Pancreas (tissue), 10 donors: Measurements from ENCODE around the gene PNPLA1. TPM values are rescaled to one million over a fixed set of nuclear protein-coding genes. Genes with fewer than 3 reads are reported as not detected.

ENCODE experiments used
- ATAC-seq, 4 donors: fragments of 200-7000 bp; cut with Tn5 transposase; one replicate each; pipeline versions ENCODE4 v1.8.0 to v1.9.1; 2020; ENCODE audit warnings: mild to moderate bottlenecking in 4 of 4, moderate library complexity in 4 of 4
- DNase-seq, 6 donors: peaks; one replicate each; pipeline ENCODE4 v3.0.0-alpha.2; 2020
- FAIRE-seq: peaks from 2 replicates; lab custom pipeline; 2012; peaks lifted over from hg19 to GRCh38; lab: Jason Lieb, UNC
- H3K27ac ChIP-seq, 4 donors: fragments of 200-600 bp; sonication (generic); 1 replicate in 3 of 4; 2 replicates in 1 of 4; pipeline versions ENCODE4 v1.5.0 to v1.8.0; 2020
- H3K27me3 ChIP-seq, 4 donors: fragments of 200-600 bp; one replicate each; pipeline ENCODE4 v1.8.0; 2021
- H3K36me3 ChIP-seq, 3 donors: fragments of 200-600 bp; sonication (generic) in 1 of 3; one replicate each; pipeline versions ENCODE4 v1.5.0 to v1.8.0; 2020 to 2021
- H3K4me1 ChIP-seq, 3 donors: fragments of 200-600 bp; one replicate each; pipeline ENCODE4 v1.8.0; 2021
- H3K4me3 ChIP-seq, 4 donors: fragments of 200-600 bp; sonication (generic) in 2 of 4; one replicate each; pipeline versions ENCODE4 v1.5.0 to v1.8.0; 2020 to 2021
- H3K9me3 ChIP-seq, 4 donors: fragments of 200-600 bp; one replicate each; pipeline ENCODE4 v1.8.0; 2021
- CTCF ChIP-seq, 4 donors: fragments of 200-600 bp; sonication (generic) in 3 of 4; IDR thresholded peaks; one replicate each; pipeline versions ENCODE4 v1.5.0 to v1.8.0; 2021; ENCODE audit warnings: antibody characterized with exemption in 4 of 4
- WGBS, 2 donors: extraction: QIAGEN DNeasy Blood & Tissue Kit; methylation state at CpG; one replicate each; pipeline ENCODE4 v1.1.7; 2013; 5-methylcytosine and 5-hydroxymethylcytosine counted together
- intact Hi-C, 3 donors: fragments of 100-400 bp; cut with DNase I; formaldehyde crosslinking; loops; one replicate each; pipeline versions ENCODE4 v1.11.1 to v1.14.2; 2022
- polyA plus RNA-seq, 2 donors: library from polyadenylated mRNA; stranded (reverse); fragments of 200-250 nt; gene quantifications; one replicate each; pipeline ENCODE4 v1.2.3, GENCODE V29; 2013
- total RNA-seq, 6 donors: library from RNA; stranded (reverse); fragmentation: NEBNext Ultra II Directional in 4 of 6; extraction: Animal tissue kit (Norgen Biotek cat#: 25700) in 4 of 6; gene quantifications; one replicate each; pipeline versions ENCODE4 v1.2.1 to v1.2.4, GENCODE V29; 2021 to 2023
- donor health status: healthy with polysubstance abuse.
- donor health status: DM: no; HTN: no; CAD: no; lungs with moderate emphysema.
- donor health status: DM: no; HTN: no; CAD: no.
- donor health status: control.
- donor health status: control.
- donor health status: Bipolar disorder and iron deficiency.
- donor health status: DM: yes; HTN: yes; CAD: no.
- donor health status: DM: no; HTN: no; CAD: no.
- donor health status: DM: no; HTN: no; CAD: no.
- donor health status: DM: yes; HTN: yes; CAD: no.

The PNPLA1 gene
- total and polyA plus RNA-seq, 8 donors, result 0.12 TPM; not detected in 7

DNA sequence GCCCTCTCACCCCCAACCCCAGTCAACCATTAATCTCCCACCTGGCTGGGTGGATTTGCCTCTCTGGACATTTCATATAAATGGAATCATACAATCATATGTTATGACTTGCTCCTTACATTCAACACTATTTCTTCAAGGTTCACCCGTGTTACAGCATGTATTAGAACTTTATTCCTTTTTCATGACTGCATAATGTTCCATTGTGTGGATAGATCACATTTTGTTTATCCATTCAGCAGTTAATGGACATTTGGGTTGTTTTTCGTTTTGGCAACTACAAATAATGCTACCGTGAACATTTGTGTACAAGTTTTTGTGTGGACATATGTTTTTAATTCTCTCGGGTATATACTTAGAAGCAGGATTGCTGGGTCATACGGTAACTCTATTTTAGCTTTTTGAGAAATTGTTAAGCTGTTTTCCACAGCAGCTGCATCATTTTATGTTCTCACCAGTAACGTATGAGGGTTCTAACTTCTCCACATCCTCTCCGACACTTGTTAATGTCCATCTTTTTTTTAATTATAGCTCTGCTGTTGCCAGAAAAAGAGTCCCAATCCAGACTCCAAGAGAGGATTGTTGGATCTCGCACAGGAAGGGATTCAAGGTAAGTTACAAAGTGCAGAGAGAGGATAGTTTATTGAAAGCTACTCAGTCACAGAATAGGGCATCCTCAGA is 82.8 kb downstream of the PNPLA1 start:
- H3K4me3 ChIP-seq, result no peak overlapping the region
- H3K27me3 ChIP-seq, result no peaks in the 10 kb centered on the region
- FAIRE-seq, result no peak
- ATAC-seq, result no peak
- no peaks in the 10 kb centered on the region for H3K36me3 ChIP-seq
- H3K4me1 ChIP-seq, result peaks cover 0 to 39% (median 4%) of the 10 kb centered on the region in 3 donors
- no peak for DNase-seq
- no peak for TF ChIP-seq CTCF (IDR thresholded peaks at IDR 0.05)
- intact Hi-C loops, result no loop called here
- peak overlapping the region in 1 of 4 donors; percentile 69 for H3K27ac ChIP-seq
- 82 to 91% methylated on average over 8 of the region's 8 CpGs for WGBS, 2 donors
- H3K9me3 ChIP-seq, result no peaks in the 10 kb centered on the region

DNA sequence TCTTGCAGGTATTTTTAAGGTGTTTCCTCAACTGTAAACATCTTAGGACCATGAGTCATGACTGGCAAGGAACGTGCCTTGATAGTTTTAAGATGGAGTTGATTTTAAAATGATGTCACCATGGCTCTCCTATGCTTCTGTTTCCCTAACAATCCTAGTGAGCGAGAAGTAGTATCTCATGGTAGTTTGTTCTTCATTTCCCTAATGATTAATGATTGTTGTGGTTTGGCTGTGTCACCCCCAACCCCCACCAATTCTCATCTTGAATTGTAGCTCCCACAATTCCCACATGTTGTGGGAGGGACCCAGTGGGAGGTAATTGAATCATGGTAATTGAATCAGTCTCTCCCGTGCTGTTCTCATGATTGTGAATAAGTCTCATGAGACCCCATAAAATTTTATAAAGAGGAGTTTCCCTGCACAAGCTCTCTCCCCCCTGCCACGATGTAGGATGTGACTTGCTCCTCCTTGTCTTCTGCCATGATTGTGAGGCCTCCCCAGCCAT is 83.6 kb downstream of the PNPLA1 start:
- DNase-seq (no peak), FAIRE-seq (no peak), ATAC-seq (no peak)
- WGBS, 2 donors, result 72 to 83% methylated on average over 4 of the region's 4 CpGs
- H3K27ac ChIP-seq, result no peak overlapping the region
- H3K4me1 ChIP-seq, result peaks cover 0 to 41% (median 0%) of the 10 kb centered on the region in 3 donors
- intact Hi-C loops, result no loop called here
- no peaks in the 10 kb centered on the region for H3K36me3 ChIP-seq
- H3K9me3 ChIP-seq, result no peaks in the 10 kb centered on the region
- TF ChIP-seq CTCF (IDR thresholded peaks at IDR 0.05), result no peak
- H3K4me3 ChIP-seq, result no peak overlapping the region
- H3K27me3 ChIP-seq, result no peaks in the 10 kb centered on the region

GRCh38 chr6:36355819-36356218 is 86.0 kb downstream of the PNPLA1 start:
- H3K4me1 ChIP-seq, result peaks cover 0 to 43% (median 0%) of the 10 kb centered on the region in 3 donors
- intact Hi-C loops, result no loop called here
- no peak for TF ChIP-seq CTCF (IDR thresholded peaks at IDR 0.05)
- no peaks in the 10 kb centered on the region for H3K27me3 ChIP-seq
- H3K27ac ChIP-seq, result no peak overlapping the region
- H3K36me3 ChIP-seq, result no peaks in the 10 kb centered on the region
- DNase-seq (no peak), FAIRE-seq (no peak), ATAC-seq (no peak)
- no peak overlapping the region for H3K4me3 ChIP-seq
- no peaks in the 10 kb centered on the region for H3K9me3 ChIP-seq
- WGBS, 2 donors, result 77% methylated on average over 4 of the region's 4 CpGs

DNA sequence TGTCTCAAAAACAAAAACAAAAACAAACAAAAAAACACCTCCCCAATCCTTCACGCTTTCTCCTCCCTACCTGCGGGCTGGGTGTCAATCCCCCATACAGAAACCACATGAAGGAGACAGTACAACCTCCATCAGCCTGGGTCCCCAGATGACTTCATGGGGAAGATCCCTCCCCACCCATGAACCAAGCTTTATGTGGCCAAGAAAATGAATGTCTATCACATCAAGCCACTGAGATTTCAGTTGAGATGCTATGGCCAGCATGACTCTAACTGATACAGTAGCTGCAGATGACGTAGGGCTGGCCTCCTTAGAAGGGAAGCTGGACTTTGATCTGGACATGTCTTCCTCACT is 88.0 kb downstream of the PNPLA1 start:
- Histone ChIP-seq H3K27me3 (no peaks in the 10 kb centered on the region), H3K9me3 (no peaks in the 10 kb centered on the region), H3K4me1 (peaks cover 0 to 32% (median 0%) of the 10 kb centered on the region in 3 donors), H3K36me3 (no peaks in the 10 kb centered on the region), H3K27ac (peak overlapping the region in 2 of 4 donors; percentile 78 to 83), H3K4me3 (no peak overlapping the region)
- intact Hi-C loops, result no loop called here
- DNase-seq (peak in 1 of 6 donors; percentile 6), FAIRE-seq (no peak), ATAC-seq (peak in 3 of 4 donors; percentile 24 to 55 (median 50))
- no peak for TF ChIP-seq CTCF (IDR thresholded peaks at IDR 0.05)
- WGBS, 2 donors, result 81 to 85% methylated on average over 3 of the region's 3 CpGs

Other genes starting within 250 kb of the PNPLA1 start
- under 1 TPM in 1 of 6 donors, not detected in 5; 0.06 TPM for gene SLC26A8, start 245.4 kb upstream of the PNPLA1 start, total RNA-seq
- gene SLC26A8, start 245.4 kb upstream of the PNPLA1 start, polyA plus RNA-seq, result under 1 TPM; 0.07 to 0.11 TPM
- 10 to 100 TPM; 13.3 to 29.9 (median 18.7) TPM for gene MAPK14, start 242.3 kb upstream of the PNPLA1 start, total RNA-seq
- 10 to 100 TPM in 1 of 2 donors, 1 to 10 TPM in 1; 6.8 to 12.4 TPM for gene MAPK14, start 242.3 kb upstream of the PNPLA1 start, polyA plus RNA-seq
- 10 to 100 TPM; 29.9 to 46.3 (median 34.3) TPM for gene MAPK13, start 139.5 kb upstream of the PNPLA1 start, total RNA-seq
- gene MAPK13, start 139.5 kb upstream of the PNPLA1 start, polyA plus RNA-seq, result 10 to 100 TPM; 20.2 to 28.9 TPM
- gene BRPF3, start 73.3 kb upstream of the PNPLA1 start, total RNA-seq, result 10 to 100 TPM; 18.6 to 27.0 (median 21.4) TPM
- gene BRPF3, start 73.3 kb upstream of the PNPLA1 start, polyA plus RNA-seq, result 10 to 100 TPM in 1 of 2 donors, 1 to 10 TPM in 1; 8.4 to 12.1 TPM
- gene BNIP5, start 66.8 kb downstream of the PNPLA1 start, total RNA-seq, result 10 to 100 TPM in 2 of 6 donors, under 1 TPM in 4; 0.13 to 37.5 (median 0.38) TPM
- gene BNIP5, start 66.8 kb downstream of the PNPLA1 start, polyA plus RNA-seq, result 1 to 10 TPM in 1 of 2 donors, under 1 TPM in 1; 0.12 to 1.1 TPM
- 1 to 10 TPM in 2 of 6 donors, under 1 TPM in 4; 0.16 to 4.6 (median 0.47) TPM for gene ETV7, start 117.6 kb downstream of the PNPLA1 start, total RNA-seq
- 1 to 10 TPM; 1.7 to 2.2 TPM for gene ETV7, start 117.6 kb downstream of the PNPLA1 start, polyA plus RNA-seq
- gene PXT1, start 172.8 kb downstream of the PNPLA1 start, total RNA-seq, result not detected
- gene PXT1, start 172.8 kb downstream of the PNPLA1 start, polyA plus RNA-seq, result not detected
- gene KCTD20, start 172.9 kb downstream of the PNPLA1 start, total RNA-seq, result 10 to 100 TPM in 3 of 6 donors, 1 to 10 TPM in 3; 8.8 to 21.7 (median 11.0) TPM
- 10 to 100 TPM in 1 of 2 donors, 1 to 10 TPM in 1; 9.8 to 10.3 TPM for gene KCTD20, start 172.9 kb downstream of the PNPLA1 start, polyA plus RNA-seq